NK-92 (cell line): ENCODE data around the gene CYP4F8.
"Not testable (repeated sequence)": the region's sequence is repeated elsewhere in the genome, so short reads cannot be mapped to it uniquely, and the experiment has no call there.

Experiments used
- DNase-seq: peaks from one replicate; lab custom pipeline; 2025; ENCODE audit not compliant: unreplicated experiment; lab: John Stamatoyannopoulos, UW

CYP4F8 gene

GRCh38 chr19:15643387-15643786 is 28.4 kb downstream of the CYP4F8 start:
- DNase-seq = no peak

DNA sequence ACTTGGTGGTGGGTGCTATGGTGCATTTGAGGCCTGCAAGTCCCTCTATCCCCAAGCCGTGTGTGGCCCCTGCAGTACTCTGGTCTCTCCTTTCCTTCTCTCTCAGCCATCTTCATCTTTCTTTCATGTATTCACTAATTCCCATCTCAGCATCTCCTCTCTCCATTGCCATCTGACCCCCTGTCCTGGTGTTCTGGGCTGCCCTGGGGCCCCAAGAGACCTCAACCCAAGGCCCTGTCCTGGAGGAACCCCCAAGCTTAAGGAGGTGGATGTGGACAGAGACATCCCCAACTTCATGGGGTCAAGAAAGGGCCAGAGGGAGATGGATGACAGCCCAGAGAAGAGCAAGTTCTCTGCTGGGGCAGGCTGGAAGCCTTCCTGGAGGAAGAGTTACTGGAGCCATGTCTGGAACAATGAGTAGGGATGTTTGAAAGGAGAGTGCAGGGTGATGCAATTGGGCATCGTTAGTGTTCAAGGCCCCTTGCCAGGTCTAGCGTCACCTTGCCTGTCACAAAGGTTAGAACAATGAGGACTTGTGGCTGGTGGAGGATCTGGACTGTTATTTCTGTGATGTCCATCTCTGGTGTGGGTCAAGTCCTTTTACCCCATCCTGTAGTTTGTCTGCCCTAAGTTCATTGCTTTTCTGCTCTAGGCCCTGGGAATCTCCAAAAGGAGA is 29.2 kb downstream of the CYP4F8 start:
- no peak for DNase-seq

GRCh38 chr19:15644816-15645215 is 29.8 kb downstream of the CYP4F8 start:
- DNase-seq = no peak

DNA sequence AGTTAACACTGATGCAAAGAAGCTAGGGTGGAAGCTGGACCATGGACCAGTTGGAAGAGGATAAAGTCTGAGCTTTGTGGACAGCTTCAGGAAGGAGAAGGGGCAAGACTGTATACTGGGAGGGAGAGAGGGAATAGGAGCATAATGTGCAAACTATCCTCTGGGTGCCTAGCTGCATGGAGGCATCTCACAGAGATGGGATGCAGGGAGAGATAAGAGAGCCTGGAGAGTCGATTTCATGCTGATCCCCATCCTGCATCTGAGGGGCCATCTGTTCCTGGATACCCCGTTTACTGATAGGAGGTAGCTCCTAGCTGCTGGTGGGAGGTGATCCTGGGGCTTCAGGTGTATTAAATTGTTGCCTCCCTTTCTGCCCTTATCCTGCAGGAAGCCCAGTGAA is 34.5 kb downstream of the CYP4F8 start:
- DNase-seq = no peak

DNA sequence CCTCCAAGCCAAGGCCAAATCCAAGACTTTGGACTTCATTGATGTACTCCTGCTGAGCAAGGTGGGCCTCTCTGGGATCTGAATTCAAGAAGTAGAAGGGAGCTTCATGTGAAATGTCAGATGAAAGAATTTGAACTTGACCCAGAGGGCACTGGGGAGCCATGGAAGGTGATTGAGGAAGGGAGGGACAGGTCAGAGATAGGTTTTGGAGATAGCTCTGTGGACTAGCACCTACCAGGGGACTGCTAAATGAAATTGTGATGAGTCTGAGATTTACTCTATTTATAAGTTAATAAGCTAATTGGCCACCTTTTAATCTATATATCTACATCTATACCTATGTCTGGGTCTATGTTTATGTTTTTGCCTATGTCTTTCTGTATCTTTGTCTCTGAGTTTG is 35.1 kb downstream of the CYP4F8 start:
- not testable (repeated sequence) for DNase-seq

DNA sequence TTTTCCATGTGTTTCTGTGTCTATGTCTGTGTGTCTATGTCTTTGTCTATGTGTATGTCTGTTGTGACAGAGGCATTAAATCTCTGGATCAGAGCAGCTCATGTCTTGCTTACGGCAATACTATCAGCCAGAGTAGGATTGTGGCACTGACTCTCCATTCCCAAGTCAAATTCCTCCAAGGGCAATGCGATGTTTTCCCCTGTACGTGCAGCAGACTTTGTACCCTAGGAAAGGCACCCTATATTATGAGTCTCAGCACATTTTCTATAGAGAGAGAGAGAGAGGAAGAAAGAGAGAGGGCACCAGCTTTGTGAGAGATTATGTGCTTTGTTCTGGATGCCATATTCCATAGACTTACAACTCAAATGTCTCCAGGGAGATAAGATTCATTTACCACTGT is 36.8 kb downstream of the CYP4F8 start:
- no peak for DNase-seq

DNA sequence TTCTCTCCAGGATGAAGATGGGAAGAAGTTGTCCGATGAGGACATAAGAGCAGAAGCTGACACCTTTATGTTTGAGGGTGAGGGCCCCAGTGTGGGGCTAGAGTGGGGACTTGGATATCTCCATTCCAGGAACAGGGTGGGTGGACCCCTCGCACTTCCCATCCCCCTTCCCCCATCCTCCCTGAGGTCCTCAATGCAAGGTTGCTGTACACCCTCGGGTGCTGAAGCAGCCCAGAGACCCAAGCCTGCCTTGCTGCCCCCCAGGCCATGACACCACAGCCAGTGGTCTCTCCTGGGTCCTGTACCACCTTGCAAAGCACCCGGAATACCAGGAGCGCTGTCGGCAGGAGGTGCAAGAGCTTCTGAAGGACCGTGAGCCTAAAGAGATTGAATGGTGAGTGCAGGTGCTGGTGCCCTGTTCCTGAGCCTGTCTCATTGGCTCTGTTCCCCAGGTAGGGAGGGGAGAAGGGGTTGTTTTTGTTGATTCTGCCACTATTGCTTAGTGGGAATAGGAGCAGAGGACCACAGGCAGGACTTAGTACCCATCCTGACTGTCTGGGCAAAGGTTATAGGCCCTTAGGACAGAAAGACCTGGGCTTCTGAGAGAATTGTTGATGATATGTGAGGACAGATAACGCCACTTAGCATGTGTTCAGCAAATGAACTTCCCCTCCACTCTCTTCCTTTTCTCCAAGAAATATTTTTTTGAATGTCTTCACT is 37.7 kb downstream of the CYP4F8 start:
- DNase-seq = no peak

DNA sequence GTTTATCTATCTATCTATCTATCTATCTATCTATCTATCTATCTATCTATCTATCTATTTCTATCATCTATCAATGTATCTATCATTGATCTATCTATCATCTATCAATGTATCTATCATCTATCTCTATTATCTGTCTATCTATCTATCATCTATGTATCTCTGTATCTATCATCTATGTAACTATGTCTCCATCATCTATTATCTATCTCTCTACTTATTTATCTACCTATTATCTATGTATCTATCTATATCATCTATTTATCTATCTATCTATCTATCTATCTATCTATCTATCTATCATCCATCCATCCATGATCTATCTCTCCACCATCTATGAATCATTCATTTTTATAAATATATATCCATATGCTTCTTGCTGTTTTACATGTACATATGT is 41.4 kb downstream of the CYP4F8 start:
- DNase-seq = no peak

DNA sequence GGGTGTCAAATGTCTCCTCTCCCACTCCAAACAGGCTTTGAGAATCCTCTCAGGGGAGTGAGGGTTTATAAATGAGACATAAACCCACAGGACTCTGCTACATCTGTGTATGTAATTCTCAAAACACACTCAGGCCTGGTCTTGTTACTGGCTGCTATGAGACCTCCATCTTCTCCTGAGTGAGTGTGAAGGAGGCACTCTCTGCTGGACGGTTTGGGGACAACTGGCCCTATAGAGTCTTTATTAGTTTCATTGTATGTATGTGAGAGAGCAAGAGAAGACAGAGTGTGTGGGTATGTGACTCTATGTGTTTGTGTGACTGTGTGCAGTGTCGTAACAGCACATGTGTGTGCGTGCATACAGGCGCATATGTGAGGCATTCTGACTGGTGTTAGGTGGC is 48.2 kb downstream of the CYP4F8 start:
- no peak for DNase-seq

GRCh38 chr19:15666186-15666585 is 51.2 kb downstream of the CYP4F8 start:
- DNase-seq = no peak

DNA sequence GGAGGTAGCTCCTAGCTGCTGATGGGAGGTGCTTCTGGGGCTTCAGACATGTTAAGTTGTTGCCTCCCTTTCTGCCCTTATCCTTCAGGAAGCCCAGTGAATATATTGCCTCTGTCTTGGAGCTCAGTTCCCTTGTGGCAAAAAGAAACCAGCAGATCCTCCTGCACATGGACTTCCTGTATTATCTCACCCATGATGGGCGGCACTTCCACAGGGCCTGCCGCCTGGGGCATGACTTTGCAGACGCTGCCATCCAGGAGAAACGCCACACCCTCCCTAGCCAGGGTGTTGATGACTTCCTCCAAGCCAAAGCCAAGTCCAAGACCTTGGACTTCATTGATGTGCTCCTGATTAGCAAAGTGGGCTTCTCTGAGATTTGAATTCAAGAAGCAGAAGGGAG is 51.9 kb downstream of the CYP4F8 start:
- no peak for DNase-seq

DNA sequence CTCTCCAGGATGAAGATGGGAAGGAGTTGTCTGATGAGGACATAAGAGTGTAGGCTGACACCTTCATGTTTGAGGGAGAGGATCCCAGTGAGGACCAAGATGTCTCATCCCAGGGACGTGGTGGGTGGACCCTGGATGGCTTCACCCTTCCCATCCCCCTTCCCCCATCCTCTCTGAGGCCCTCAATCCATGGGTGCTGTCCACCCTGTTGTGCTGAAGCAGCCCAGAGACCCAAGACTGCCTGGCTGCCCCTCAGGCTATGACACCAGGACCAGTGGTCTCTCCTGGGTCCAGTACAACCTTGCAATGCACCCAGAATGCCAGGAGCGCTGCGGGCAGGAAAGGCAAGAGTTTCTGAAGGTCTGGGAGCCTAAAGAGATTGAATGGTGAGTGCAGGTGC is 54.4 kb downstream of the CYP4F8 start:
- DNase-seq = no peak

DNA sequence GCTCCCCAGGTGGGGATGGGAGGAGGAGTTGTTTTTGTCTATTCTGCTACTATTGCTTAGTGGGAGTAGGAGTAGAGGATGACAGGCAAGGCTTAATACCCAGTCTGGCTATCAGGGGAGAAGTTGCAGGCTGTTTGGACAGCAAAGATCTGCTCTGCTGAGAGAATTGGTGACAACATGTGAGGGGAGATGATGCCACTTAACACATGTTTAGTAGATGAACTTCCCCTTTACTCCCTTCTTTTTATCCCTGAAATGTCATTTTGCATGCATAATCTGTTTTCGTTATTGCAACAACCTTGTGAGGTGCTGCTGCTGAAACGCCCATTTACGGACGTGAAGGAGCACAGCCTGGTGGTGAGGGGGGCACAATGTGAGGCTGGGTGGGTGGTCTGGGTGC is 54.9 kb downstream of the CYP4F8 start:
- DNase-seq = no peak

DNA sequence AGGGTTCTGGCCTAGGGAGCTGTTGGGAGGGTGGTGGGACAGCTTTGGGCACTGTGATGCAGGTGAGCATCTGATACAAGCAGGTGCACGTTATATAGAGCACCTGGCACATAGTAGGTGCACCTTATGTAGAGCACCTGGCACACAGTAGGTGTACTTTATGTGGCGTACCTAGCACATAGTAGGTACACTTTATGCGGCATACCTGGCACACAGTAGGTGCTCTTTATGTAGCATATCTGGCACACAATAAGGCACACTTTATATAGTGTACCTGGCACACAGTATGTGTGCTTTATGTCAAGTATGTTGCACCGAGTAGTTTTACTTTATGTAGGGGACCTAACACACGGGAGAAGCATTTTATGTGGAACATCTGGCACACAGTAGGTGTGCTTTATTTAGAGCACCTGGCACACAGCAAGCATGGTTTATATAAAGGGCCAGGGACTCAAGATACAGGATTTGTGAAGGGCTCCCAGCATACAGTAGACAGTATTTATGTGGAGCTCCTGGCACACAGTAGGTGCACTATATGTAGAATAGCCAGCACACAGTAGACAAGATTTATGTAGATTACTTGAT is 56.3 kb downstream of the CYP4F8 start:
- no peak for DNase-seq

DNA sequence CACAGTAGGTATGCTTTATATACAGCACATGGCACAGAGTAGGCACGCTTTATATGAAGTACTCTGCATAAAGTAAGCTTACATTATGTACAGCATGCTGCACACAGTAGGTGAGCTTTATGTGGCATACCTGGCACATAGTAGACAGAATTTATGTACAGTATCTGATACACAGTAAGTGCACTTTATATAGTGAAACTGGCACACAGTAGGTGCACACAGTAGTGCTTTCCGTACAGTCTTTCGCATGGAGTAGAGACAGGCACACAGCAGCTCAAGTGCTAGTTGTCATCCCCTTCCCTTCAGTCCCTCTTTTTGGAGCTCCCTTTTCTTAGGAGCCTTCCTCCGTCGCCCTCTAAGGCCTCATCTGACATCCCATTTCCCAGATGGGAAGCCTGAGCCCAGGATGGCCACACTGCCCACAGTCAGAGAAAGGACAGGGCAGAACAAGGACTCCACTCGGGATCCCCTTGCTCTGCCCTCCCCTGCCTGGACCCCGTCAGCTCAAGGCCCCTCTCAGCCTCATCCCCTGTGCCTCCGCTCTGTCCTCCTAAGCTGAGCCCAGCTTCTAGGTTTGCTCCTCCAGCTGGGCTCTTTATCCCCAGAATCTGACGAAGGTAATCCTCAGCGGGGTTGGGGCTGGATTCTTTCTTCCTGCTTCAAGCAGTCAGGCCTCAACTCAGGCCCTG is 57.0 kb downstream of the CYP4F8 start:
- DNase-seq = no peak

DNA sequence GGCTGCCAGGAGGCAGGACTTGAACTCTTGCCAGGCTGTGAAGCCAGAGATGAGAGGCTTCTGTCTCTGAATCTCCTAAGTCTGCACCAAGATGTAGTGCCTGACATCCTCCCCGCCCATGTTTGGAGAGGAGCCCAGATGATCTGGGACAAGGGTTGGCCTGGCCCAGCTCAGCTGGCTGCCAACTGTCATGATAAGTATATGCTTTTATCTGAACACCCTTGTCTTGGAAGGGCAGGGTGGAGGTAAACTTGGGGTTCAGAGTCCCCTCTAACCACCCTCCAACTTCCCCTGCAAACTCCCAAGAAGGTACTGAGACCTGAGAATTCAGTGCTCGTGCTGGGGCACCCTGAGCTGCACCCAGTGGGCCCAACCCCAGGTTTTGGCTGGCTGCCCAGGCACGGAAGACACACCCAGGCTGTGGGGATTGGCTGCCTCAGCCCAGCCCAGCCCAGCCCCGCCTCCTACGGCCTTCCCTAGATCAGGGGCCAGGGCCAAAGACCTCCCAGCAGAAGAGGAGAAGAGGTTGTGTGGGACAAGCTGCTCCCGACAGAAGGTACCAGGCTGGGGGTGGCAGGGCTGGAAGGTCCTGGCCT is 57.7 kb downstream of the CYP4F8 start, which contains the start of gene CYP4F12:
CYP4F12 (plus strand) TSS at position 508 of the 596 bp plus-strand sequence. CDS start 443 bp downstream, outside the sequence.
- no peak for DNase-seq

DNA sequence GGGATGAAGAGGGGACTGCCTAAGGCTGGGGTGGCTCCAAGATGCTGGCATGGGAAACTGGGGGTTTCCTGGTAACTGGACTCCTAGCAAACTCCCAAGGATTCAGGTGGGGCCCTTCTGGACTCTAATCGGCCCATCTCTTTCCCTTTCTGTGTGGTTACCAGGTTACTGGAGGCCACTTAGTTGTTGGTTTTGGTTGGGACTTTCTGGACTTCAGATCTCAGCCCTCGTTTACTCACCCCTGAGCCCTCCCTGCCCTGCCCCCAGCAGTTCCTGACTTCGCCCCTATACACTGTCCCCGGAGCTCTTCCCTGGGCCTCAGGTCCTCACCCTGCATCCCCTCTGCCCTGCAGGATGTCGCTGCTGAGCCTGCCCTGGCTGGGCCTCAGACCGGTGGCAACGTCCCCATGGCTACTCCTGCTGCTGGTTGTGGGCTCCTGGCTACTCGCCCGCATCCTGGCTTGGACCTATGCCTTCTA is 58.2 kb downstream of the CYP4F8 start:
- DNase-seq = no peak

- DNase-seq = no peak
These were observed 60.5 kb downstream of the CYP4F8 start for GRCh38 chr19:15675560-15675959.

GRCh38 chr19:15679089-15679488 is 64.1 kb downstream of the CYP4F8 start:
- DNase-seq = no peak

DNA sequence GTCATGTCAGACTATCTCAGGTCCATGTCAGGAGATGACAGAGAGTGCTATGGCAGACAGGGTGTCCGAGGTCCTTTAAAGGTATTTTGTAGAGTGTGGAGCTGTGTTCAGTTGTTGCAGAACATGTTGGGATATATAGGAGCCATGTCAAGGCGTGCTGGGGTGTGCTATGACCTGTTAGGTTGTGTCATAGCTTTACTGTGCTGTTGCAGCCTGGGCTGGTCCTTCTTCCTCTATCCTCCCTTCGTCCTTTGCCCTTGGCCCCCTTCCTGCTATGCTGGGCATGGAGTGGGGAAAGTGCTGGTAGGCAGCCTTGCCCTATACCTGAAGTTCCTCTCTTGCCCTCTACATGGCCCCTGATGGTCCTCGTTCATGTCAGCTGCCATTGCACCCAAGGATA is 64.8 kb downstream of the CYP4F8 start:
- not testable (repeated sequence) for DNase-seq
